PFSK-1 (cell line): Measurements from ENCODE around the gene TBC1D8.

Experiments used
- POLR2AphosphoS5 ChIP-seq: IDR thresholded peaks from 2 replicates; pipeline ENCODE4 v1.6.1; 2012; ENCODE audit warnings: low read depth, mild to moderate bottlenecking, control low read depth, low read length, moderate library complexity
- SIN3A ChIP-seq: IDR thresholded peaks from 2 replicates; pipeline ENCODE4 v1.6.1; 2012; ENCODE audit warnings: mild to moderate bottlenecking, low read length, moderate library complexity, borderline replicate concordance; ENCODE audit not compliant: insufficient read depth
- TAF1 ChIP-seq: IDR thresholded peaks from 2 replicates; pipeline ENCODE4 v1.6.1; 2012; ENCODE audit warnings: low read length, control low read depth, borderline replicate concordance; ENCODE audit not compliant: insufficient read depth
- TF ChIP-seq, protein P1 (sequence below), 2 experiments: IDR thresholded peaks; 2 replicates each; pipeline versions ENCODE4 v1.6.1 to v1.8.0; 2011 to 2012; ENCODE audit warnings: low read depth in 2 of 2, low read length in 2 of 2, control low read depth in 1 of 2, inconsistent platforms in 1 of 2, mild to moderate bottlenecking in 1 of 2, moderate library complexity in 1 of 2; ENCODE audit not compliant: insufficient read depth in 1 of 2

DNA sequence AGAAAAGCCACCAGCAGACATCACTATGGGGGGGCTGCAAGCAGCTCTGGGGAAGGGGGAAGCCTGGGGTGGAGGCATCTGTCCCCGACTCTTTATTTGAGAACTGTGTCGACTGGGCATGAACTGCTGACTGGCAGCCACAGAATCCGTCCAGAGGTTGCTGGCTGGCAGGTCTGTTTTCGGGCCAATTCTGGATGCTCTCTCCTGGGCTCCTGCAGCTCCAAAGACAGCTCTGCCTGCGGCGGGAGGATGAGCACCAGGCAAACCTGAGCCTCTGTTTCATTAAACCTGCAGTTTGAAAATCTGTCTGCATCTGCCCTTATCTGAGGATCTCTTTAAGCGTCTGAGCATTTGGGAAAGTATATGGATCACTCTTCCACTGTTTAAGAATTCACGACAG is 183.5 kb downstream of the TBC1D8 start:
- TF ChIP-seq TAF1 (no peak), POLR2AphosphoS5 (no peak), SIN3A (no peak)
- TF ChIP-seq, protein P1, sequence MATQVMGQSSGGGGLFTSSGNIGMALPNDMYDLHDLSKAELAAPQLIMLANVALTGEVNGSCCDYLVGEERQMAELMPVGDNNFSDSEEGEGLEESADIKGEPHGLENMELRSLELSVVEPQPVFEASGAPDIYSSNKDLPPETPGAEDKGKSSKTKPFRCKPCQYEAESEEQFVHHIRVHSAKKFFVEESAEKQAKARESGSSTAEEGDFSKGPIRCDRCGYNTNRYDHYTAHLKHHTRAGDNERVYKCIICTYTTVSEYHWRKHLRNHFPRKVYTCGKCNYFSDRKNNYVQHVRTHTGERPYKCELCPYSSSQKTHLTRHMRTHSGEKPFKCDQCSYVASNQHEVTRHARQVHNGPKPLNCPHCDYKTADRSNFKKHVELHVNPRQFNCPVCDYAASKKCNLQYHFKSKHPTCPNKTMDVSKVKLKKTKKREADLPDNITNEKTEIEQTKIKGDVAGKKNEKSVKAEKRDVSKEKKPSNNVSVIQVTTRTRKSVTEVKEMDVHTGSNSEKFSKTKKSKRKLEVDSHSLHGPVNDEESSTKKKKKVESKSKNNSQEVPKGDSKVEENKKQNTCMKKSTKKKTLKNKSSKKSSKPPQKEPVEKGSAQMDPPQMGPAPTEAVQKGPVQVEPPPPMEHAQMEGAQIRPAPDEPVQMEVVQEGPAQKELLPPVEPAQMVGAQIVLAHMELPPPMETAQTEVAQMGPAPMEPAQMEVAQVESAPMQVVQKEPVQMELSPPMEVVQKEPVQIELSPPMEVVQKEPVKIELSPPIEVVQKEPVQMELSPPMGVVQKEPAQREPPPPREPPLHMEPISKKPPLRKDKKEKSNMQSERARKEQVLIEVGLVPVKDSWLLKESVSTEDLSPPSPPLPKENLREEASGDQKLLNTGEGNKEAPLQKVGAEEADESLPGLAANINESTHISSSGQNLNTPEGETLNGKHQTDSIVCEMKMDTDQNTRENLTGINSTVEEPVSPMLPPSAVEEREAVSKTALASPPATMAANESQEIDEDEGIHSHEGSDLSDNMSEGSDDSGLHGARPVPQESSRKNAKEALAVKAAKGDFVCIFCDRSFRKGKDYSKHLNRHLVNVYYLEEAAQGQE (IDR thresholded peaks at IDR 0.05; ENCODE audit: insufficient read depth in 1 of 2, low read depth in 2 of 2, low read length in 2 of 2): no peak
